B cell (primary cell): ENCODE measurements around the gene GNA15. TPM values are rescaled to one million over a fixed set of nuclear protein-coding genes. Genes with fewer than 3 reads are reported as not detected.

Experiments
- ATAC-seq: fragments of 200-7000 bp; cut with Tn5 transposase; one replicate; pipeline ENCODE4 v1.10.0; 2021; ENCODE audit warnings: low read depth, mild to moderate bottlenecking, moderate number of reproducible peaks, moderate library complexity
- CTCF ChIA-PET: fragments of 350-600 bp; sonication (Branson Sonifier 250); formaldehyde crosslinking; loops from one replicate; lab custom pipeline; 2021; ENCODE audit warnings: antibody characterized with exemption, inconsistent platforms; lab: Charles Lee
- POLR2A ChIA-PET: fragments of 350-600 bp; sonication (Branson Sonifier 250); formaldehyde crosslinking; loops from one replicate; lab custom pipeline; 2021; ENCODE audit warnings: antibody characterized with exemption; lab: Charles Lee
- DNase-seq: peaks from one replicate; pipeline ENCODE4 v3.0.0; 2013
- H2AFZ ChIP-seq: 2 replicates; pipeline ENCODE4 v1.6.1; 2012; ENCODE audit warnings: mild to moderate bottlenecking, low read depth, low read length; ENCODE audit not compliant: insufficient read depth, poor library complexity, severe bottlenecking
- H3K27ac ChIP-seq, 2 donors: 1 replicate in 1 of 2; 2 replicates in 1 of 2; pipeline ENCODE4 v1.5.1; 2012 to 2013; ENCODE audit warnings: low read length in 2 of 2, mild to moderate bottlenecking in 2 of 2, moderate library complexity in 1 of 2
- H3K27me3 ChIP-seq, 4 experiments: fragments of 200-600 bp in 1 of 4; sonication (generic) in 1 of 4; replicated peaks in 1 of 4; 1 replicate in 2 of 4; 2 replicates in 2 of 4; pipeline versions ENCODE4 v1.6.1 to v1.7.0; 2013 to 2016; ENCODE audit warnings: low read length in 3 of 4, mild to moderate bottlenecking in 2 of 4, mixed read lengths in 1 of 4, moderate library complexity in 1 of 4; ENCODE audit not compliant: insufficient read depth in 4 of 4, control insufficient read depth in 3 of 4; ENCODE audit errors: control extremely low read depth in 1 of 4
- H3K36me3 ChIP-seq, 2 experiments: replicated peaks in 1 of 2; 1 replicate in 1 of 2; 2 replicates in 1 of 2; pipeline versions ENCODE4 v1.6.1 to v1.7.1; 2013; ENCODE audit warnings: low read length in 1 of 2; ENCODE audit not compliant: insufficient read depth in 2 of 2, control insufficient read depth in 1 of 2; ENCODE audit errors: control extremely low read depth in 1 of 2, extremely low read depth in 1 of 2
- H3K4me1 ChIP-seq, 2 donors: fragments of 200-600 bp in 1 of 2; sonication (generic) in 1 of 2; 1 replicate in 1 of 2; 2 replicates in 1 of 2; pipeline versions ENCODE4 v1.5.1 to v1.6.1; 2013 to 2017; ENCODE audit warnings: low read length in 2 of 2; ENCODE audit not compliant: control insufficient read depth in 2 of 2, insufficient read depth in 2 of 2
- H3K4me2 ChIP-seq: replicated peaks from 2 replicates; pipeline ENCODE3; 2012; ENCODE audit warnings: mild to moderate bottlenecking, low read depth, low read length; ENCODE audit not compliant: poor library complexity, severe bottlenecking
- H3K4me3 ChIP-seq, 5 experiments: fragments of 200-600 bp in 1 of 5; sonication (generic) in 1 of 5; 1 replicate in 3 of 5; 2 replicates in 2 of 5; pipeline versions ENCODE4 v1.5.1 to v1.7.0; 2011 to 2016; ENCODE audit warnings: low read length in 4 of 5, mild to moderate bottlenecking in 4 of 5, low read depth in 2 of 5, control low read depth in 1 of 5, moderate library complexity in 1 of 5; ENCODE audit not compliant: insufficient read depth in 1 of 5; ENCODE audit errors: control extremely low read depth in 1 of 5, extremely low read depth in 1 of 5
- H3K79me2 ChIP-seq: fragments of 200-600 bp; sonication (generic); one replicate; pipeline ENCODE4 v1.6.0; 2016; ENCODE audit warnings: low read length; ENCODE audit not compliant: control insufficient read depth, insufficient read depth
- H3K9ac ChIP-seq: fragments of 200-600 bp; sonication (generic); 2 replicates; pipeline ENCODE4 v1.6.1; 2017; ENCODE audit warnings: mild to moderate bottlenecking, low read length, moderate library complexity
- H3K9me3 ChIP-seq, 3 donors: one replicate each; pipeline versions ENCODE4 v1.6.1 to v1.7.1; 2013; ENCODE audit warnings: low read length in 2 of 3; ENCODE audit not compliant: control insufficient read depth in 2 of 3, insufficient read depth in 1 of 3; ENCODE audit errors: control extremely low read depth in 1 of 3
- H4K20me1 ChIP-seq: 2 replicates; pipeline ENCODE4 v1.6.0; 2012; ENCODE audit warnings: mild to moderate bottlenecking, low read length; ENCODE audit not compliant: insufficient read depth, control insufficient read depth, poor library complexity, severe bottlenecking
- H3K27ac Mint-ChIP-seq: one replicate; pipeline ENCODE4 v1.8.0; 2021; ENCODE audit warnings: mixed read lengths
- H3K27me3 Mint-ChIP-seq: one replicate; pipeline ENCODE4 v1.8.0; 2021; ENCODE audit warnings: mixed read lengths
- H3K4me1 Mint-ChIP-seq: one replicate; pipeline ENCODE4 v1.8.0; 2021; ENCODE audit warnings: mixed read lengths
- H3K4me3 Mint-ChIP-seq: one replicate; pipeline ENCODE4 v1.8.0; 2021; ENCODE audit warnings: mixed read lengths
- H3K9me3 Mint-ChIP-seq: one replicate; pipeline ENCODE4 v1.8.0; 2022; ENCODE audit warnings: mixed read lengths; ENCODE audit not compliant: insufficient read depth
- CTCF ChIP-seq: fragments of 200-600 bp; IDR thresholded peaks from one replicate; pipeline ENCODE4 v1.8.0; 2022; ENCODE audit warnings: antibody characterized with exemption, mild to moderate bottlenecking
- EZH2 ChIP-seq: IDR thresholded peaks from 2 replicates; pipeline ENCODE4 v1.6.1; 2012; ENCODE audit warnings: borderline replicate concordance, low read depth, mild to moderate bottlenecking, moderate library complexity, low read length; ENCODE audit not compliant: insufficient read depth, poor library complexity, severe bottlenecking
- WGBS: methylation state at CpG from one replicate; pipeline ENCODE4 v1.1.5; 2013; ENCODE audit warnings: missing lambda C conversion rate; ENCODE audit not compliant: insufficient coverage; 5-methylcytosine and 5-hydroxymethylcytosine counted together
- intact Hi-C: fragments of 100-400 bp; cut with micrococcal nuclease; formaldehyde crosslinking; loops from one replicate; pipeline ENCODE4 v1.10.0; 2022
- polyA plus RNA-seq: library from polyadenylated mRNA; depleted of rRNA; stranded (reverse); fragments of >200 nt; gene quantifications from 2 replicates; pipeline ENCODE4 v1.2.3, GENCODE V29; 2012
- total RNA-seq, 2 donors: library from RNA; stranded (reverse); fragments of 120-200 nt in 1 of 2; gene quantifications; 1 replicate in 1 of 2; 2 replicates in 1 of 2; pipeline versions ENCODE4 v1.2.3 to v1.2.4, GENCODE V29; 2013 to 2022

GNA15 gene
- total and polyA plus RNA-seq, 2 donors (not counting 1 experiment from before 2014, with no cell fraction given) = 0.37 to 0.52 TPM

- intact Hi-C loops = no loop called here
- Histone ChIP-seq H3K4me1 (no peaks in the 10 kb centered on the region), H2AFZ (no peak overlapping the region), H3K9me3 (no peaks in the 10 kb centered on the region), H3K9ac (no peak overlapping the region), H3K36me3 (no peaks in the 10 kb centered on the region), H3K79me2 (no peaks in the 10 kb centered on the region), H3K4me2 (no peak overlapping the region), H3K4me3 (no peak overlapping the region), H3K27me3 (no peaks in the 10 kb centered on the region), H3K27ac (no peak overlapping the region), H4K20me1 (no peaks in the 10 kb centered on the region)
- Mint-ChIP-seq H3K27ac (no peak overlapping the region), H3K9me3 (no peaks in the 10 kb centered on the region), H3K4me1 (no peaks in the 10 kb centered on the region), H3K4me3 (no peak overlapping the region), H3K27me3 (no peaks in the 10 kb centered on the region)
- CTCF ChIA-PET = interaction anchor here (2.1 kb wide), 1 partner anchor 14 kb away, joined by 6 read pairs; no protein-coding TSS in a partner anchor
- ATAC-seq (no peak), DNase-seq (no peak)
- WGBS = 78% methylated on average over 40 of the region's 42 CpGs
- no peak for TF ChIP-seq EZH2
- TF ChIP-seq CTCF = no peak
- POLR2A ChIA-PET = no interaction called here
Measured at GRCh38 chr19:3118232-3119070, 17.4 kb upstream of the GNA15 start.

- Histone ChIP-seq H3K4me2 (no peak overlapping the region), H3K36me3 (no peaks in the 10 kb centered on the region), H3K4me1 (no peaks in the 10 kb centered on the region), H3K27ac (no peak overlapping the region), H3K9ac (no peak overlapping the region), H2AFZ (no peak overlapping the region), H3K9me3 (no peaks in the 10 kb centered on the region), H3K79me2 (no peaks in the 10 kb centered on the region), H3K4me3 (no peak overlapping the region), H3K27me3 (no peaks in the 10 kb centered on the region), H4K20me1 (no peaks in the 10 kb centered on the region)
- WGBS = 97% methylated on average over 19 of the region's 23 CpGs
- no peaks in the 10 kb centered on the region for H3K4me1 Mint-ChIP-seq
- ChIA-PET CTCF (no interaction called here), POLR2A (no interaction called here)
- no peak for TF ChIP-seq CTCF
- no peak for TF ChIP-seq EZH2
- H3K4me3 Mint-ChIP-seq = no peak overlapping the region
- no peak for DNase-seq
- intact Hi-C loops = no loop called here
- no peak overlapping the region for H3K27ac Mint-ChIP-seq
- no peaks in the 10 kb centered on the region for H3K27me3 Mint-ChIP-seq
- H3K9me3 Mint-ChIP-seq = no peaks in the 10 kb centered on the region
- ATAC-seq = no peak
Measured at GRCh38 chr19:3119071-3119595, 16.7 kb upstream of the GNA15 start.
